SK-N-SH treated with all-trans-retinoic acid at 6 μM for 48 hours (cell line): ENCODE data around the gene JMJD1C.

Source experiments
- ARNTL ChIP-seq: fragments of 450-650 bp; formaldehyde crosslinking; IDR thresholded peaks from 2 replicates; pipeline ENCODE4 v1.5.0; 2020; ENCODE audit warnings: low read depth, mild to moderate bottlenecking, moderate library complexity, borderline replicate concordance
- ESRRG ChIP-seq: fragments of 250-450 bp; sonication (Bioruptor Pico); IDR thresholded peaks from 2 replicates; pipeline ENCODE4 v1.6.1; 2021; ENCODE audit warnings: mild to moderate bottlenecking
- RARB ChIP-seq: fragments of 250-450 bp; sonication (Bioruptor Pico); IDR thresholded peaks from 2 replicates; pipeline ENCODE4 v1.8.0; 2021; ENCODE audit warnings: mild to moderate bottlenecking, moderate library complexity
- SNAI2 ChIP-seq: fragments of 250-450 bp; sonication (Bioruptor Pico); IDR thresholded peaks from 2 replicates; pipeline ENCODE4 v1.5.0; 2020; ENCODE audit warnings: mild to moderate bottlenecking, moderate library complexity
- TCF4 ChIP-seq: fragments of 250-450 bp; sonication (Bioruptor Pico); IDR thresholded peaks from 2 replicates; pipeline ENCODE4 v1.8.0; 2021; ENCODE audit warnings: mild to moderate bottlenecking, moderate library complexity, borderline replicate concordance
- ZC3H10 ChIP-seq: fragments of 250-450 bp; sonication (Bioruptor Pico); IDR thresholded peaks from 2 replicates; pipeline ENCODE4 v1.5.1; 2021; ENCODE audit warnings: mild to moderate bottlenecking, moderate library complexity
- ZFP3 ChIP-seq: fragments of 250-450 bp; sonication (Bioruptor Pico); IDR thresholded peaks from 2 replicates; pipeline ENCODE4 v1.5.0; 2020; ENCODE audit warnings: mild to moderate bottlenecking, moderate library complexity
- ZFP30 ChIP-seq: fragments of 450-650 bp; formaldehyde crosslinking; IDR thresholded peaks from 2 replicates; pipeline ENCODE4 v1.5.0; 2022; ENCODE audit warnings: mild to moderate bottlenecking, moderate library complexity
- ZNF565 ChIP-seq: fragments of 450-650 bp; formaldehyde crosslinking; conservative IDR thresholded peaks from 2 replicates; pipeline ENCODE4 v1.5.0; 2020; ENCODE audit warnings: low read depth, mild to moderate bottlenecking, moderate library complexity
- ZNF70 ChIP-seq: fragments of 450-650 bp; formaldehyde crosslinking; IDR thresholded peaks from 2 replicates; pipeline ENCODE4 v1.5.0; 2020; ENCODE audit warnings: mild to moderate bottlenecking, moderate library complexity
- TF ChIP-seq, protein P1 (sequence below): fragments of 250-450 bp; sonication (Bioruptor Pico); IDR thresholded peaks from 2 replicates; pipeline ENCODE4 v1.8.0; 2020; ENCODE audit warnings: mild to moderate bottlenecking, moderate library complexity, borderline replicate concordance
- TF ChIP-seq, protein P2 (sequence below): fragments of 250-450 bp; sonication (Bioruptor Pico); IDR thresholded peaks from 2 replicates; pipeline ENCODE4 v1.8.0; 2021; ENCODE audit warnings: low read depth, mild to moderate bottlenecking, moderate library complexity, borderline replicate concordance
- TF ChIP-seq, protein P3 (sequence below): fragments of 250-450 bp; sonication (Bioruptor Pico); IDR thresholded peaks from 2 replicates; pipeline ENCODE4 v1.5.1; 2020; ENCODE audit warnings: low read depth, mild to moderate bottlenecking, moderate library complexity

DNA sequence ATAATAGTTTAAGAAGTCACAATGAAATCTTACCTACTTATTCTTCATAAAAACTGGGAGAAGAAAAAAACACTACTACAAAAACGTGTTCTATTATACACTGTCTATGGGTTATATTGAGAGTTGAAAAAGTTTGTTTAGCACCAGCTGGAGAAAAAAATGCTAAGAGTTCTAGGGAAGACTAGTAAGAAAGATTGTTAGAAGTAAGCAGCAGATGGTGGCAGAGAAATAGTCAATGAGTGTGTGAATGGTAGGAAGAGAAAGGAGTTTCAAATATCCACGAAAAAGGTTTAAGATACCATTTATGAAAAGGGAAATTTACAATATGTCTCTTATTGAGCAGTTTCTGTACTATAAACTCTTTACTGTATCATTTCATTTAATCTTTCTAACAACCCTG lies 208.0 kb downstream of the JMJD1C start:
- TF ChIP-seq ZFP30 (no peak), ZNF70 (CRISPR knock-in tag) (no peak), RARB (CRISPR knock-in tag) (no peak), ZC3H10 (CRISPR knock-in tag) (no peak), SNAI2 (CRISPR knock-in tag) (no peak), ZNF565 (CRISPR knock-in tag) (no peak), ESRRG (CRISPR knock-in tag) (no peak), ARNTL (CRISPR knock-in tag) (no peak), TCF4 (CRISPR knock-in tag) (no peak), ZFP3 (CRISPR knock-in tag) (no peak)
- TF ChIP-seq, protein P1, sequence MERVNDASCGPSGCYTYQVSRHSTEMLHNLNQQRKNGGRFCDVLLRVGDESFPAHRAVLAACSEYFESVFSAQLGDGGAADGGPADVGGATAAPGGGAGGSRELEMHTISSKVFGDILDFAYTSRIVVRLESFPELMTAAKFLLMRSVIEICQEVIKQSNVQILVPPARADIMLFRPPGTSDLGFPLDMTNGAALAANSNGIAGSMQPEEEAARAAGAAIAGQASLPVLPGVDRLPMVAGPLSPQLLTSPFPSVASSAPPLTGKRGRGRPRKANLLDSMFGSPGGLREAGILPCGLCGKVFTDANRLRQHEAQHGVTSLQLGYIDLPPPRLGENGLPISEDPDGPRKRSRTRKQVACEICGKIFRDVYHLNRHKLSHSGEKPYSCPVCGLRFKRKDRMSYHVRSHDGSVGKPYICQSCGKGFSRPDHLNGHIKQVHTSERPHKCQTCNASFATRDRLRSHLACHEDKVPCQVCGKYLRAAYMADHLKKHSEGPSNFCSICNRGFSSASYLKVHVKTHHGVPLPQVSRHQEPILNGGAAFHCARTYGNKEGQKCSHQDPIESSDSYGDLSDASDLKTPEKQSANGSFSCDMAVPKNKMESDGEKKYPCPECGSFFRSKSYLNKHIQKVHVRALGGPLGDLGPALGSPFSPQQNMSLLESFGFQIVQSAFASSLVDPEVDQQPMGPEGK (CRISPR knock-in tag): no peak
- TF ChIP-seq, protein P2, sequence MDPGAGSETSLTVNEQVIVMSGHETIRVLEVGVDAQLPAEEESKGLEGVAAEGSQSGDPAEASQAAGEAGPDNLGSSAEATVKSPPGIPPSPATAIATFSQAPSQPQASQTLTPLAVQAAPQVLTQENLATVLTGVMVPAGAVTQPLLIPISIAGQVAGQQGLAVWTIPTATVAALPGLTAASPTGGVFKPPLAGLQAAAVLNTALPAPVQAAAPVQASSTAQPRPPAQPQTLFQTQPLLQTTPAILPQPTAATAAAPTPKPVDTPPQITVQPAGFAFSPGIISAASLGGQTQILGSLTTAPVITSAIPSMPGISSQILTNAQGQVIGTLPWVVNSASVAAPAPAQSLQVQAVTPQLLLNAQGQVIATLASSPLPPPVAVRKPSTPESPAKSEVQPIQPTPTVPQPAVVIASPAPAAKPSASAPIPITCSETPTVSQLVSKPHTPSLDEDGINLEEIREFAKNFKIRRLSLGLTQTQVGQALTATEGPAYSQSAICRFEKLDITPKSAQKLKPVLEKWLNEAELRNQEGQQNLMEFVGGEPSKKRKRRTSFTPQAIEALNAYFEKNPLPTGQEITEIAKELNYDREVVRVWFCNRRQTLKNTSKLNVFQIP (CRISPR knock-in tag): no peak
- TF ChIP-seq, protein P3, sequence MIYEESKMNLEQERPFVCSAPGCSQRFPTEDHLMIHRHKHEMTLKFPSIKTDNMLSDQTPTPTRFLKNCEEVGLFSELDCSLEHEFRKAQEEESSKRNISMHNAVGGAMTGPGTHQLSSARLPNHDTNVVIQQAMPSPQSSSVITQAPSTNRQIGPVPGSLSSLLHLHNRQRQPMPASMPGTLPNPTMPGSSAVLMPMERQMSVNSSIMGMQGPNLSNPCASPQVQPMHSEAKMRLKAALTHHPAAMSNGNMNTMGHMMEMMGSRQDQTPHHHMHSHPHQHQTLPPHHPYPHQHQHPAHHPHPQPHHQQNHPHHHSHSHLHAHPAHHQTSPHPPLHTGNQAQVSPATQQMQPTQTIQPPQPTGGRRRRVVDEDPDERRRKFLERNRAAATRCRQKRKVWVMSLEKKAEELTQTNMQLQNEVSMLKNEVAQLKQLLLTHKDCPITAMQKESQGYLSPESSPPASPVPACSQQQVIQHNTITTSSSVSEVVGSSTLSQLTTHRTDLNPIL (CRISPR knock-in tag): no peak
